Upper lobe of left lung (tissue), 6 donors: ENCODE measurements around the gene SLC39A2. TPM values are rescaled to one million over a fixed set of nuclear protein-coding genes. Genes with fewer than 3 reads are reported as not detected.
A peak's percentile ranks its signal among the peaks of the same experiment; 100 is the strongest.

Source experiments
- ATAC-seq, 2 donors: fragments of 200-7000 bp; cut with Tn5 transposase; one replicate each; pipeline ENCODE4 v1.9.1; 2022; ENCODE audit warnings: mild to moderate bottlenecking in 2 of 2, moderate library complexity in 2 of 2; ENCODE audit not compliant: low FRiP score in 2 of 2
- DNase-seq, 2 donors: peaks; one replicate each; pipeline ENCODE4 v3.0.0-alpha.2; 2019 to 2020
- H3K27ac ChIP-seq, 4 donors: fragments of 200-600 bp; sonication (generic); one replicate each; pipeline ENCODE4 v1.5.1; 2016 to 2019
- H3K27me3 ChIP-seq, 4 donors: fragments of 200-600 bp; sonication (generic); one replicate each; pipeline ENCODE4 v1.5.1; 2017 to 2019
- H3K36me3 ChIP-seq, 4 donors: fragments of 200-600 bp; sonication (generic); one replicate each; pipeline ENCODE4 v1.5.1; 2016 to 2019
- H3K4me1 ChIP-seq, 4 donors: fragments of 200-600 bp; sonication (generic); one replicate each; pipeline ENCODE4 v1.5.1; 2018 to 2019
- H3K4me3 ChIP-seq, 4 donors: fragments of 200-600 bp; sonication (generic); one replicate each; pipeline ENCODE4 v1.5.1; 2017 to 2019; ENCODE audit warnings: mild to moderate bottlenecking in 2 of 4, moderate library complexity in 1 of 4
- H3K9me3 ChIP-seq, 4 donors: fragments of 200-600 bp; sonication (generic); one replicate each; pipeline ENCODE4 v1.5.1; 2018 to 2019
- EP300 ChIP-seq, 4 donors: sonication (generic); formaldehyde crosslinking; IDR thresholded peaks; one replicate each; pipeline ENCODE4 v1.5.1; 2017; ENCODE audit warnings: antibody characterized with exemption in 4 of 4, control low read depth in 2 of 4
- POLR2A ChIP-seq, 4 donors: fragments of 450-650 bp; IDR thresholded peaks; one replicate each; pipeline ENCODE4 v1.5.1; 2016 to 2017; ENCODE audit warnings: antibody characterized with exemption in 4 of 4, mild to moderate bottlenecking in 2 of 4
- POLR2AphosphoS5 ChIP-seq, 2 donors: sonication (generic); formaldehyde crosslinking; IDR thresholded peaks; one replicate each; pipeline ENCODE4 v1.5.1; 2017; ENCODE audit warnings: antibody characterized with exemption in 2 of 2
- WGBS, 2 donors: methylation state at CpG; one replicate each; pipeline ENCODE4 v1.1.5; 2017 to 2018; 5-methylcytosine and 5-hydroxymethylcytosine counted together
- total RNA-seq, 6 donors: library from RNA; depleted of rRNA in 4 of 6; stranded (reverse); fragments of >200 nt in 4 of 6; gene quantifications; one replicate each; pipeline versions ENCODE4 v1.1.0 to v1.2.1, GENCODE V29; 2016 to 2021
- TF ChIP-seq, protein P1 (sequence below), 6 experiments: fragments of 450-650 bp in 4 of 6; fragments of 200-600 bp in 2 of 6; sonication (generic) in 2 of 6; IDR thresholded peaks; one replicate each; pipeline ENCODE4 v1.5.1; 2016 to 2019; ENCODE audit warnings: antibody characterized with exemption in 6 of 6
- donor health status: DM: no; HTN: no; CAD: no; lungs with moderate emphysema.
- donor health status: DM: no; HTN: yes; CAD: no; lungs with severe emphysema.

Gene SLC39A2
- total RNA-seq, 6 donors from 2014 or later = 0.30 TPM; not detected in 5

DNA sequence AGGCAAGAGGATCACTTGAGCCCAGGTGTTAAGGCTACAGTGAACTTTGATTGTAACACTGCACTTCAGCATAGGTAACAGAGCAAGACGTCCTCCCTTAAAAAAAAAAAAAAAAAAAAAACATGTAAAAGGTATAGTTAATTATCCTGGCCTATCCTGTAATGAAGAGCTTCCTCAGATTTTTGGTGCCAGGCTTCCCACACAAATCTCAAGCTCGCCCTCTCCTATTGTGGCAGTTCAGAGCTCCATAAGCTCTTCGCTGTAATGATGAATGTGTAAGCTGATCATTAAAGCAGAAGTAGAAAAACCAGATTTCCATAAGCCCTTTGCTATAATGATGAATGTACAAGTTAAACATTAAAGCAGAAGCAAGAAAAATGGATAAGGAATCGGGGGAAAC, 2.0 kb upstream of the SLC39A2 start:
- ATAC-seq (no peak), DNase-seq (no peak)
- WGBS, 2 donors = 75 to 80% methylated on average over 4 of the region's 4 CpGs
- H3K36me3 ChIP-seq = peaks cover 39 to 52% (median 49%) of the 10 kb centered on the region in 4 donors
- H3K27ac ChIP-seq = no peak overlapping the region
- no peak overlapping the region for H3K4me3 ChIP-seq
- TF ChIP-seq, protein P1, sequence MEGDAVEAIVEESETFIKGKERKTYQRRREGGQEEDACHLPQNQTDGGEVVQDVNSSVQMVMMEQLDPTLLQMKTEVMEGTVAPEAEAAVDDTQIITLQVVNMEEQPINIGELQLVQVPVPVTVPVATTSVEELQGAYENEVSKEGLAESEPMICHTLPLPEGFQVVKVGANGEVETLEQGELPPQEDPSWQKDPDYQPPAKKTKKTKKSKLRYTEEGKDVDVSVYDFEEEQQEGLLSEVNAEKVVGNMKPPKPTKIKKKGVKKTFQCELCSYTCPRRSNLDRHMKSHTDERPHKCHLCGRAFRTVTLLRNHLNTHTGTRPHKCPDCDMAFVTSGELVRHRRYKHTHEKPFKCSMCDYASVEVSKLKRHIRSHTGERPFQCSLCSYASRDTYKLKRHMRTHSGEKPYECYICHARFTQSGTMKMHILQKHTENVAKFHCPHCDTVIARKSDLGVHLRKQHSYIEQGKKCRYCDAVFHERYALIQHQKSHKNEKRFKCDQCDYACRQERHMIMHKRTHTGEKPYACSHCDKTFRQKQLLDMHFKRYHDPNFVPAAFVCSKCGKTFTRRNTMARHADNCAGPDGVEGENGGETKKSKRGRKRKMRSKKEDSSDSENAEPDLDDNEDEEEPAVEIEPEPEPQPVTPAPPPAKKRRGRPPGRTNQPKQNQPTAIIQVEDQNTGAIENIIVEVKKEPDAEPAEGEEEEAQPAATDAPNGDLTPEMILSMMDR (IDR thresholded peaks at IDR 0.05) = no peak
- no peak for TF ChIP-seq POLR2A (IDR thresholded peaks at IDR 0.05)
- TF ChIP-seq EP300 (IDR thresholded peaks at IDR 0.05) = no peak
- TF ChIP-seq POLR2AphosphoS5 (IDR thresholded peaks at IDR 0.05) = no peak
- H3K4me1 ChIP-seq = peaks cover 0 to 2% (median 0%) of the 10 kb centered on the region in 4 donors
- no peaks in the 10 kb centered on the region for H3K27me3 ChIP-seq
- H3K9me3 ChIP-seq = no peaks in the 10 kb centered on the region

DNA sequence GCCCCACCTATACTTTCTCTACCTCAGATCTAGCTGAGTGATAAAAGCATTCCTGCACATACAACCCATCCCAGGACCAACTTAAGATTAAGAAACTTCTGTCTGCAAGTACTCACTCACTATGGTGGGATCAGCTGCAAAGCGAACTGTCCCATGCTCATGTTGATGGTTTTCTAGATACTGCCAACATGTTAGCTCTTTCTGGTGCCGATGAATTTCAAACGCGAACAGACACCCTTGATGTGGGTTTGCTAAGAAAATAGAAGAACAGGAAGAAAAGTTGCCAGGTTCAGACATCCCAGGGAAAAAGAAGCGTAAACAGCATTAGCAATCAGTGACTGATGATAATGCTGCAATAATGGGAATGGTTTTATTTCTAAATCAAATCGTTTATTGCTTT, 1.5 kb upstream of the SLC39A2 start:
- Histone ChIP-seq H3K36me3 (peaks cover 34 to 47% (median 45%) of the 10 kb centered on the region in 4 donors), H3K27me3 (no peaks in the 10 kb centered on the region), H3K27ac (no peak overlapping the region), H3K4me1 (no peaks in the 10 kb centered on the region), H3K4me3 (no peak overlapping the region), H3K9me3 (no peaks in the 10 kb centered on the region)
- ATAC-seq = no peak
- no peak for DNase-seq
- TF ChIP-seq POLR2AphosphoS5 (IDR thresholded peaks at IDR 0.05) = no peak
- TF ChIP-seq, protein P1 (IDR thresholded peaks at IDR 0.05) = no peak
- no peak for TF ChIP-seq EP300 (IDR thresholded peaks at IDR 0.05)
- TF ChIP-seq POLR2A (IDR thresholded peaks at IDR 0.05) = no peak
- WGBS, 2 donors = 67 to 82% methylated on average over 6 of the region's 6 CpGs

DNA sequence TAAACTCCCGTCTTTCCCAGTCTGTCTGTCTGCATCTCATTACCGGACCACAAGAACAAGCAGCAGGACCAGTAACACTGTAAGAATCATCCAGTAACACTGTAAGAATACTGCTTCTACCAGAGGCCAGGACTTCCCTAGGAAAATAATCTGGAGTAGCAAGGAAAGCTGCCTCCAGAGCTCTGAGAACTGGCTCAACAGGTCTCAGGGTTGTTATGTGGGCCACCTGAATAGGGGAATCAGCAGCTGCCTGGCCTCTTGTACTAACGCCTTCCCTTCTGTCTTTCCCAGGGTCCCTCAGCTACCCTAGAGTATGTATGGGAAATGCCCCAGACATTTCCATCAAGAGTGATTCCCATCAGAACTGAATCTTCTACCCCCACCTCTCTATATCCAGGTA, 954 bp upstream of the SLC39A2 start:
- peaks cover 34 to 42% (median 39%) of the 10 kb centered on the region in 4 donors for H3K36me3 ChIP-seq
- no peak overlapping the region for H3K4me3 ChIP-seq
- 71 to 75% methylated on average over 3 of the region's 3 CpGs for WGBS, 2 donors
- TF ChIP-seq EP300 (IDR thresholded peaks at IDR 0.05) (no peak), POLR2AphosphoS5 (IDR thresholded peaks at IDR 0.05) (no peak), POLR2A (IDR thresholded peaks at IDR 0.05) (no peak)
- TF ChIP-seq, protein P1 (IDR thresholded peaks at IDR 0.05) = no peak
- ATAC-seq (no peak), DNase-seq (no peak)
- no peaks in the 10 kb centered on the region for H3K4me1 ChIP-seq
- H3K27me3 ChIP-seq = no peaks in the 10 kb centered on the region
- peak overlapping the region in 2 of 4 donors; percentile 7 to 37 for H3K27ac ChIP-seq
- H3K9me3 ChIP-seq = no peaks in the 10 kb centered on the region

DNA sequence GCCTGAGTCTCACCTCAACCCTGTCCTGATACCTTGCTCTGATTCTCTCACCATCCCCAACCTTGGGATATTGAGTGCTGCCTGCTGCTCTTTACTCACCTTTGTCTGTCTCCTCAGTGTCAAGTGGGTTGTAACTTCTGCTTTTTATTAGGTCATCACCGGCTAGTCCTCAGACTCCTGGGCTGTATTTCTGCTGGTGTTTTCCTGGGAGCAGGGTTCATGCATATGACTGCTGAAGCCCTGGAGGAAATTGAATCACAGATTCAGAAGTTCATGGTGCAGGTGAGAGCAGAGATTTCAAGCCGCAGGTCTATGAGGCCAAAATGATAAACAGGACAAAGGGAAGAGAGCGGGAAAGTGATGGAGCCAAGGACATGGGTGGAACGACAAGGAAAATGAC, 498 bp downstream of the SLC39A2 start:
- Histone ChIP-seq H3K4me1 (no peaks in the 10 kb centered on the region), H3K27ac (no peak overlapping the region), H3K9me3 (no peaks in the 10 kb centered on the region), H3K4me3 (no peak overlapping the region), H3K27me3 (no peaks in the 10 kb centered on the region), H3K36me3 (peaks cover 24 to 27% (median 26%) of the 10 kb centered on the region in 4 donors)
- WGBS, 2 donors = 78 to 87% methylated on average over 4 of the region's 4 CpGs
- DNase-seq (no peak), ATAC-seq (no peak)
- TF ChIP-seq, protein P1 (IDR thresholded peaks at IDR 0.05) = no peak
- no peak for TF ChIP-seq EP300 (IDR thresholded peaks at IDR 0.05)
- TF ChIP-seq POLR2A (IDR thresholded peaks at IDR 0.05) = no peak
- TF ChIP-seq POLR2AphosphoS5 (IDR thresholded peaks at IDR 0.05) = no peak

DNA sequence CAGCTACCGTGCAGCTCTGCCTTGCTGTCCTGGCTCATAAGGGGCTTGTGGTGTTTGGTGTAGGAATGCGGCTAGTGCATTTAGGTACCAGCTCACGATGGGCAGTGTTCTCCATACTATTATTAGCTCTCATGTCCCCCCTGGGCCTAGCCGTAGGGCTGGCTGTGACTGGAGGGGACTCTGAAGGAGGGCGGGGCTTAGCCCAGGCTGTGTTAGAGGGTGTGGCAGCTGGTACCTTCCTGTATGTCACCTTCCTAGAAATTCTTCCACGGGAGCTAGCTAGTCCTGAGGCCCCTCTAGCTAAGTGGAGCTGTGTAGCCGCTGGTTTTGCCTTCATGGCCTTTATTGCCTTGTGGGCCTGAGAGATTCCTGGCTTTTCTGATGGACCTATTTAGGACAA, 2.1 kb downstream of the SLC39A2 start:
- H3K36me3 ChIP-seq = peaks cover 8 to 11% (median 9%) of the 10 kb centered on the region in 4 donors
- H3K4me3 ChIP-seq = no peak overlapping the region
- no peaks in the 10 kb centered on the region for H3K9me3 ChIP-seq
- no peaks in the 10 kb centered on the region for H3K27me3 ChIP-seq
- no peaks in the 10 kb centered on the region for H3K4me1 ChIP-seq
- DNase-seq = no peak
- TF ChIP-seq EP300 (IDR thresholded peaks at IDR 0.05) = no peak
- TF ChIP-seq, protein P1 (IDR thresholded peaks at IDR 0.05) = no peak
- no peak for TF ChIP-seq POLR2AphosphoS5 (IDR thresholded peaks at IDR 0.05)
- no peak for TF ChIP-seq POLR2A (IDR thresholded peaks at IDR 0.05)
- ATAC-seq = no peak
- 36 to 75% methylated on average over 2 to 7 of the region's 7 CpGs for WGBS, 2 donors
- H3K27ac ChIP-seq = no peak overlapping the region
